B cell (primary cell): ENCODE measurements around the gene SLC8A3.

Experiments
- EZH2 ChIP-seq: IDR thresholded peaks from 2 replicates; pipeline ENCODE4 v1.6.1; 2012; ENCODE audit warnings: borderline replicate concordance, low read depth, mild to moderate bottlenecking, moderate library complexity, low read length; ENCODE audit not compliant: insufficient read depth, poor library complexity, severe bottlenecking
- TF ChIP-seq, protein P1 (sequence below): fragments of 200-600 bp; IDR thresholded peaks from one replicate; pipeline ENCODE4 v1.8.0; 2022; ENCODE audit warnings: antibody characterized with exemption, mild to moderate bottlenecking

- TF ChIP-seq, protein P1, sequence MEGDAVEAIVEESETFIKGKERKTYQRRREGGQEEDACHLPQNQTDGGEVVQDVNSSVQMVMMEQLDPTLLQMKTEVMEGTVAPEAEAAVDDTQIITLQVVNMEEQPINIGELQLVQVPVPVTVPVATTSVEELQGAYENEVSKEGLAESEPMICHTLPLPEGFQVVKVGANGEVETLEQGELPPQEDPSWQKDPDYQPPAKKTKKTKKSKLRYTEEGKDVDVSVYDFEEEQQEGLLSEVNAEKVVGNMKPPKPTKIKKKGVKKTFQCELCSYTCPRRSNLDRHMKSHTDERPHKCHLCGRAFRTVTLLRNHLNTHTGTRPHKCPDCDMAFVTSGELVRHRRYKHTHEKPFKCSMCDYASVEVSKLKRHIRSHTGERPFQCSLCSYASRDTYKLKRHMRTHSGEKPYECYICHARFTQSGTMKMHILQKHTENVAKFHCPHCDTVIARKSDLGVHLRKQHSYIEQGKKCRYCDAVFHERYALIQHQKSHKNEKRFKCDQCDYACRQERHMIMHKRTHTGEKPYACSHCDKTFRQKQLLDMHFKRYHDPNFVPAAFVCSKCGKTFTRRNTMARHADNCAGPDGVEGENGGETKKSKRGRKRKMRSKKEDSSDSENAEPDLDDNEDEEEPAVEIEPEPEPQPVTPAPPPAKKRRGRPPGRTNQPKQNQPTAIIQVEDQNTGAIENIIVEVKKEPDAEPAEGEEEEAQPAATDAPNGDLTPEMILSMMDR, result no peak
- TF ChIP-seq EZH2, result no peak
Observed at GRCh38 chr14:70061108-70061507, 127.6 kb downstream of the SLC8A3 start.
